GM23338 (cell line): ENCODE data around the gene APC2. TPM values are rescaled to one million over a fixed set of nuclear protein-coding genes. Genes with fewer than 3 reads are reported as not detected.
A peak's percentile ranks its signal among the peaks of the same experiment; 100 is the strongest.

ENCODE experiments used
- ATAC-seq: fragments of 200-7000 bp; cut with Tn5 transposase; 3 replicates; pipeline ENCODE4 v1.9.1; 2020
- DNase-seq: peaks from one replicate; pipeline ENCODE4 v3.0.0-alpha.2; 2015; ENCODE audit warnings: low spot score
- H2AFZ ChIP-seq: fragments of 200-600 bp; sonication (generic); 2 replicates; pipeline ENCODE4 v1.8.0; 2016; ENCODE audit warnings: antibody characterized with exemption, mild to moderate bottlenecking, moderate library complexity
- H3F3A ChIP-seq: fragments of 200-600 bp; sonication (generic); replicated peaks from 2 replicates; pipeline ENCODE4 v1.8.0; 2017; ENCODE audit warnings: antibody characterized with exemption, mixed run types, low read depth
- H3K27ac ChIP-seq: fragments of 200-600 bp; sonication (generic); 2 replicates; pipeline ENCODE4 v1.6.1; 2016; ENCODE audit warnings: low read depth
- H3K27me3 ChIP-seq: fragments of 200-600 bp; sonication (generic); 2 replicates; pipeline ENCODE4 v1.8.0; 2016; ENCODE audit warnings: mild to moderate bottlenecking, mixed run types, moderate library complexity; ENCODE audit not compliant: insufficient read depth
- H3K36me3 ChIP-seq: fragments of 200-600 bp; sonication (generic); 2 replicates; pipeline ENCODE4 v1.8.0; 2016; ENCODE audit warnings: mild to moderate bottlenecking; ENCODE audit not compliant: insufficient read depth
- H3K4me1 ChIP-seq: fragments of 200-600 bp; sonication (generic); 2 replicates; pipeline ENCODE4 v1.8.0; 2016; ENCODE audit warnings: mild to moderate bottlenecking, moderate library complexity; ENCODE audit not compliant: insufficient read depth
- H3K4me2 ChIP-seq: fragments of 200-600 bp; sonication (generic); 2 replicates; pipeline ENCODE4 v1.7.1; 2017; ENCODE audit warnings: mixed run types
- H3K4me3 ChIP-seq: fragments of 200-600 bp; sonication (generic); 2 replicates; pipeline ENCODE4 v1.6.1; 2016; ENCODE audit warnings: mixed run types
- H3K79me2 ChIP-seq: fragments of 200-600 bp; sonication (generic); replicated peaks from 2 replicates; pipeline ENCODE4 v1.8.0; 2017; ENCODE audit warnings: mild to moderate bottlenecking; ENCODE audit not compliant: insufficient read depth
- H3K9me2 ChIP-seq: fragments of 200-600 bp; sonication (generic); 2 replicates; pipeline ENCODE4 v1.8.0; 2017; ENCODE audit not compliant: insufficient read depth
- H4K20me1 ChIP-seq: fragments of 200-600 bp; sonication (generic); replicated peaks from 2 replicates; pipeline ENCODE4 v1.8.0; 2017; ENCODE audit warnings: mild to moderate bottlenecking; ENCODE audit not compliant: insufficient read depth
- H3K27ac Mint-ChIP-seq: 2 replicates; pipeline ENCODE4 v1.8.0; 2020; ENCODE audit warnings: inconsistent platforms, mild to moderate bottlenecking, moderate library complexity, mixed read lengths
- H3K27me3 Mint-ChIP-seq: 3 replicates; pipeline ENCODE4 v1.8.0; 2022; ENCODE audit warnings: low read depth, mild to moderate bottlenecking, moderate library complexity, mixed read lengths, inconsistent platforms; ENCODE audit not compliant: insufficient read depth, poor library complexity
- H3K36me3 Mint-ChIP-seq: 3 replicates; pipeline ENCODE4 v1.8.0; 2021; ENCODE audit warnings: low read depth, mild to moderate bottlenecking, inconsistent platforms, moderate library complexity, mixed read lengths
- H3K4me1 Mint-ChIP-seq: 3 replicates; pipeline ENCODE4 v1.8.0; 2020; ENCODE audit warnings: mild to moderate bottlenecking, inconsistent platforms, mixed read lengths
- H3K4me3 Mint-ChIP-seq: 3 replicates; pipeline ENCODE4 v1.8.0; 2021; ENCODE audit warnings: moderate library complexity, mild to moderate bottlenecking, inconsistent platforms, mixed read lengths
- H3K9me3 Mint-ChIP-seq: 3 replicates; pipeline ENCODE4 v1.8.0; 2020; ENCODE audit warnings: moderate library complexity, mild to moderate bottlenecking, inconsistent platforms, mixed read lengths
- CREB1 ChIP-seq: fragments of 250-450 bp; sonication (Bioruptor Pico); IDR thresholded peaks from 2 replicates; pipeline ENCODE4 v1.5.0; 2020; ENCODE audit warnings: low read depth, mild to moderate bottlenecking, moderate library complexity
- ETS1 ChIP-seq: IDR thresholded peaks from 2 replicates; pipeline ENCODE4 v1.6.1; 2016; ENCODE audit warnings: antibody characterized with exemption
- EZH2 ChIP-seq: fragments of 200-600 bp; sonication (generic); IDR thresholded peaks from one replicate; pipeline ENCODE4 v1.8.0; 2017; ENCODE audit warnings: antibody characterized with exemption, mild to moderate bottlenecking, low read depth; ENCODE audit not compliant: unreplicated experiment
- NANOG ChIP-seq: IDR thresholded peaks from 2 replicates; pipeline ENCODE4 v1.6.1; 2016; ENCODE audit warnings: antibody characterized with exemption, borderline replicate concordance
- STAT1 ChIP-seq: IDR thresholded peaks from one replicate; pipeline ENCODE4 v1.6.1; 2016; ENCODE audit warnings: antibody characterized with exemption; ENCODE audit not compliant: unreplicated experiment
- ZNF462 ChIP-seq: fragments of 250-450 bp; sonication (Bioruptor Pico); IDR thresholded peaks from 2 replicates; pipeline ENCODE4 v1.5.0; 2020; ENCODE audit warnings: mild to moderate bottlenecking, moderate library complexity
- polyA plus RNA-seq: library from polyadenylated mRNA; unstranded; fragments of >200 nt; fragmentation: Nextera tagmentation; extraction: Ambion mirVana; gene quantifications from 2 replicates; pipeline ENCODE4 v1.2.1, GENCODE V29; 2016
- total RNA-seq: library from RNA; depleted of rRNA; stranded (reverse); fragments of >200 nt; shearing (Covaris generic); gene quantifications from 2 replicates; pipeline ENCODE4 v1.2.3, GENCODE V29; 2014

APC2 gene
- total and polyA plus RNA-seq, 2 experiments from 2014 or later: 1.4 to 18.3 TPM

- TF ChIP-seq ZNF462 (CRISPR knock-in tag) (no peak), STAT1 (no peak), NANOG (no peak), EZH2 (no peak), CREB1 (CRISPR knock-in tag) (no peak)
Observed at GRCh38 chr19:1402411-1403070, 47.4 kb upstream of the APC2 start (continued).

GRCh38 chr19:1406774-1407527 lies 43.0 kb upstream of the APC2 start:
- ATAC-seq: peak; percentile 54
- Histone ChIP-seq H3K36me3 (no peaks in the 10 kb centered on the region), H3K4me2 (peak overlapping the region; percentile 81), H3K27me3 (peaks cover 3% of the 10 kb centered on the region; the same call in 1 of the 2 replicates), H3K79me2 (peaks cover 42% of the 10 kb centered on the region), H4K20me1 (peaks cover 34% of the 10 kb centered on the region), H2AFZ (peak overlapping the region; percentile 33; the same call in 1 of the 2 replicates), H3K4me3 (peak overlapping the region; percentile 72), H3K4me1 (peaks cover 10% of the 10 kb centered on the region; the same call in 1 of the 2 replicates), H3K27ac (no peak overlapping the region), H3F3A (peaks cover 7% of the 10 kb centered on the region; the same call in 1 of the 2 replicates), H3K9me2 (no peaks in the 10 kb centered on the region)
- Mint-ChIP-seq H3K4me1 (peaks cover 40% of the 10 kb centered on the region), H3K9me3 (no peaks in the 10 kb centered on the region), H3K4me3 (peak overlapping the region; percentile 77), H3K36me3 (peaks cover 25% of the 10 kb centered on the region), H3K27ac (peak overlapping the region; percentile 82; the same call in 1 of the 2 replicates), H3K27me3 (peaks cover 23% of the 10 kb centered on the region)
- DNase-seq: peak; percentile 99
- TF ChIP-seq EZH2 (no peak), ZNF462 (CRISPR knock-in tag) (no peak), ETS1 (no peak; the same call in 1 of the 2 replicates)
